Measurements from ENCODE around the gene RASSF3. TPM values are rescaled to one million over a fixed set of nuclear protein-coding genes. Genes with fewer than 3 reads are reported as not detected.
A peak's percentile ranks its signal among the peaks of the same experiment; 100 is the strongest.

Gene RASSF3
- total and polyA plus RNA-seq, 9 donors: 32.5 to 69.1 (median 59.8) TPM

GRCh38 chr12:64587447-64587846 lies 22.8 kb upstream of the RASSF3 start:
- Histone ChIP-seq H3K4me3 (ENCODE audit: low read length) (no peak overlapping the region), H3K27ac (ENCODE audit: low read length) (no peak overlapping the region), H3K36me3 (ENCODE audit: control insufficient read depth, insufficient read depth, low read length) (no peaks in the 10 kb centered on the region), H3K27me3 (ENCODE audit: control insufficient read depth, insufficient read depth, low read length) (no peaks in the 10 kb centered on the region), H3K4me1 (ENCODE audit: control insufficient read depth, insufficient read depth, low read length) (peaks cover 11% of the 10 kb centered on the region), H3K9me3 (replicated peaks; ENCODE audit: control insufficient read depth, low read depth, low read length) (no peaks in the 10 kb centered on the region)
- WGBS (ENCODE audit: insufficient coverage): 46% methylated on average over 3 of the region's 5 CpGs
- DNase-seq: no peak

DNA sequence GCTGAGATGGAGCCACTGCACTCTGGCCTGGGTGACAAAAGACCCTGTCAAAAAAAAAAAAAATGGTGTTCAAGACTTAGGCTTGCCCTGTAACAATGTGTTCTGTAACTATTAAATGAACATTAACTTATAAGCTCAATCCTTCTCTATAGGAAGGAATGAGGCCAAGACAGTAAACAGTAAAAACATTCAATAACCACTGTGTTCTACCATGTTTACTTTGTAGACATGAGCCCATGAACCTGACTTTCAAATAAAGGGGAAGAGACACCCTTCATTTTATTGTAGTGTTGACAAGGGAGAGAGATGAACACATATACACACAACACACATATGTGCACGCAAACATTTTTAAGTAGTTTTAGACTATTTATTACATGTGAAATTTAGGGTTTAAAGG lies 20.1 kb upstream of the RASSF3 start:
- DNase-seq: no peak
- no peaks in the 10 kb centered on the region for H3K36me3 ChIP-seq (ENCODE audit: control insufficient read depth, insufficient read depth, low read length)
- H3K27me3 ChIP-seq (ENCODE audit: control insufficient read depth, insufficient read depth, low read length): no peaks in the 10 kb centered on the region
- no CpG with 5 or more reads among the region's 1 CpG for WGBS (ENCODE audit: insufficient coverage)
- no peaks in the 10 kb centered on the region for H3K4me1 ChIP-seq (ENCODE audit: control insufficient read depth, insufficient read depth, low read length)
- no peaks in the 10 kb centered on the region for H3K9me3 ChIP-seq (replicated peaks; ENCODE audit: control insufficient read depth, low read depth, low read length)
- H3K27ac ChIP-seq (ENCODE audit: low read length): no peak overlapping the region
- H3K4me3 ChIP-seq (ENCODE audit: low read length): no peak overlapping the region

- H3K36me3 ChIP-seq (ENCODE audit: control insufficient read depth, insufficient read depth, low read length): no peaks in the 10 kb centered on the region
- 88% methylated on average over 2 of the region's 6 CpGs for WGBS (ENCODE audit: insufficient coverage)
- H3K4me1 ChIP-seq (ENCODE audit: control insufficient read depth, insufficient read depth, low read length): no peaks in the 10 kb centered on the region
- no peaks in the 10 kb centered on the region for H3K27me3 ChIP-seq (ENCODE audit: control insufficient read depth, insufficient read depth, low read length)
- no peak overlapping the region for H3K27ac ChIP-seq (ENCODE audit: low read length)
- H3K4me3 ChIP-seq (ENCODE audit: low read length): no peak overlapping the region
- H3K9me3 ChIP-seq (replicated peaks; ENCODE audit: control insufficient read depth, low read depth, low read length): no peaks in the 10 kb centered on the region
- no peak for DNase-seq
Observed at GRCh38 chr12:64595863-64596793, 14.2 kb upstream of the RASSF3 start.

GRCh38 chr12:64598831-64599230 lies 11.5 kb upstream of the RASSF3 start:
- Histone ChIP-seq H3K4me1 (ENCODE audit: control insufficient read depth, insufficient read depth, low read length) (no peaks in the 10 kb centered on the region), H3K4me3 (ENCODE audit: low read length) (no peak overlapping the region), H3K9me3 (replicated peaks; ENCODE audit: control insufficient read depth, low read depth, low read length) (no peaks in the 10 kb centered on the region), H3K36me3 (ENCODE audit: control insufficient read depth, insufficient read depth, low read length) (no peaks in the 10 kb centered on the region), H3K27ac (ENCODE audit: low read length) (no peak overlapping the region), H3K27me3 (ENCODE audit: control insufficient read depth, insufficient read depth, low read length) (no peaks in the 10 kb centered on the region)
- 87% methylated on average over 3 of the region's 4 CpGs for WGBS (ENCODE audit: insufficient coverage)
- no peak for DNase-seq

DNA sequence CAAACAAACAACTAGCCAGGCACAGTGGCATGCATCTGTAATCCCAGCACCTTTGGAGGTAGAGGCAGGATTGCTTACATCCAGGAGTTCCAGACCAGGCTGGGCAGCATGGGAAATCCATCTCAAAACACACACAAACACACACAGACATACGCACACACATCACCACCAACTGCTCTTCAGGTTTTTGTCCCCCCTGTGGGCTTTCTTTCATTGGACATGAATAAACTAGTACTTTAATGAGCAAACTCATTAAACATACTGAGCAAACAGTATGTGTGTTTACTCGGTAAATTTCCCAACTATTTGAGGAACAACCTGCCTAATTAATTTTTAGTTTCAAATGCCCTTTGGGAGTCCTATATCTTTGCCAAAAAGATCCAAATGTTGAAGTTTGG lies 10.1 kb upstream of the RASSF3 start:
- no peaks in the 10 kb centered on the region for H3K9me3 ChIP-seq (replicated peaks; ENCODE audit: control insufficient read depth, low read depth, low read length)
- H3K27me3 ChIP-seq (ENCODE audit: control insufficient read depth, insufficient read depth, low read length): no peaks in the 10 kb centered on the region
- WGBS (ENCODE audit: insufficient coverage): no CpG with 5 or more reads among the region's 2 CpGs
- H3K4me1 ChIP-seq (ENCODE audit: control insufficient read depth, insufficient read depth, low read length): no peaks in the 10 kb centered on the region
- H3K27ac ChIP-seq (ENCODE audit: low read length): no peak overlapping the region
- H3K4me3 ChIP-seq (ENCODE audit: low read length): no peak overlapping the region
- no peaks in the 10 kb centered on the region for H3K36me3 ChIP-seq (ENCODE audit: control insufficient read depth, insufficient read depth, low read length)
- no peak for DNase-seq

DNA sequence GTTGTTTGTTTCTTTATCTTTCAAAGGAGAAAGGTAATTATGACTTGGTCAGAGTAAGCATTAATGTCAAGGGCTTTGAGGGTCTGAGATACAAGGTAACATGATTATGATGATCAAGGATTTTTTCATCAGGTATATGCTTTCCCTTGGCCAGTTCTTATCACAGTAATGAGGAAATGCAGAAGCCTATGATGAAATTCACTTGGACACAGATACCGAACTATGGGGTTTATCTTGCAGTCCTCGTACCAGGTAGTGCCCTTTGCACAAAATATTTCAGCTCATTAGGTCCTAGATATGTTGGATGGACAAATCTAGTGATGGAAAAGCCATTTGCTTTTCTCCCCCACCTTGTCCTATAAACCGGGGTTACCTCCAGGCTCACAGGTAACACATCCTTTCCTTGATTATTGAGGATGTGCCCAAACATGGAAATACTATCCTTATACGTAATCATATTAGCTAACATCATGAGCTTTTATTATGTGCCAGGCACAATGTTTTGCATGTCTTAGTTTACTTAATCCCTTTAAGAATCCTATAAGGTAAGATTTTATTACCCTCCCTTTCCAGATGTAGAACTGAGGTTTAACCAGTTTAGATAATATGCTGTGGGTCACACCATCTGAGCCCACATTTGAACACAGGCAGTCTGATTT lies 7.0 kb upstream of the RASSF3 start:
- no peaks in the 10 kb centered on the region for H3K4me1 ChIP-seq (ENCODE audit: control insufficient read depth, insufficient read depth, low read length)
- no peak for DNase-seq
- 100% methylated on average over 1 of the region's 4 CpGs for WGBS (ENCODE audit: insufficient coverage)

DNA sequence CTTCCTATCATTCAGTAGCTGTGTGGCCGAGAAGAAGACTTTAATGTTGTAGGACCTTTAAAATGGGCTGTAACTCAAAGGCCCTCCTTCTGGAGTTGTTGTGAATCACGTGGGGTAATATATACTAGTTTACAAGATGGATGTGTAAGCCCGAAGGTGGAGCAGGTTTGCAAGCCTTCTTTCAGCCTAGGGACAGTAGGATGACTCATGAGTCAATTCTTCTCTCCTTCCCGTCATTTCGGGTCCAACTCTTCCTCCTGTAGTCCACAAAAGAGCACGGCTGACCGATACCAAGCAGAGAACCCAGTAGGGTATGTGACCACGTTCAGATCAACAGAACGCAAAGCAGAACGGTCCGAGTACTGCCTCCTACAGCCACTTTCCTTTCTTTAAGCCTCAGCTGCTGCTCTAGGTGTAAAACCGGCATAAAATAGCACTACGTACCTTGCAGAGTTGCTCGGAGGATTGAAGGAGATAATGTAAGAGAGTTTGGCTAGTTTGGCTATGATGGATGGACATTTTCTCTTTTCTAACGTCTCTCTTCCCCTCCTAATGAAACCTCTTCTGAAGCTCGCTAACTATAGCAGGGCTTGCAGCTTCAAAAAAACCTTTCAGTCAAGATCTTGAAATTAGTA lies 1.3 kb upstream of the RASSF3 start:
- Histone ChIP-seq H3K36me3 (ENCODE audit: control insufficient read depth, insufficient read depth, low read length) (no peaks in the 10 kb centered on the region), H3K9me3 (replicated peaks; ENCODE audit: control insufficient read depth, low read depth, low read length) (no peaks in the 10 kb centered on the region), H3K4me1 (ENCODE audit: control insufficient read depth, insufficient read depth, low read length) (peaks cover 11% of the 10 kb centered on the region), H3K27ac (ENCODE audit: low read length) (peak overlapping the region; percentile 92), H3K27me3 (ENCODE audit: control insufficient read depth, insufficient read depth, low read length) (no peaks in the 10 kb centered on the region), H3K4me3 (ENCODE audit: low read length) (peak overlapping the region; percentile 50)
- 6% methylated on average over 6 of the region's 16 CpGs for WGBS (ENCODE audit: insufficient coverage)
- peak; percentile 44 for DNase-seq

More for the DNA sequence above, 7.0 kb upstream of the RASSF3 start:
- no peaks in the 10 kb centered on the region for H3K36me3 ChIP-seq (ENCODE audit: control insufficient read depth, insufficient read depth, low read length)
- no peak overlapping the region for H3K27ac ChIP-seq (ENCODE audit: low read length)
- H3K9me3 ChIP-seq (replicated peaks; ENCODE audit: control insufficient read depth, low read depth, low read length): no peaks in the 10 kb centered on the region
- H3K27me3 ChIP-seq (ENCODE audit: control insufficient read depth, insufficient read depth, low read length): no peaks in the 10 kb centered on the region
- no peak overlapping the region for H3K4me3 ChIP-seq (ENCODE audit: low read length)

GRCh38 chr12:64609536-64610078 lies 688 bp upstream of the RASSF3 start:
- Histone ChIP-seq H3K4me3 (ENCODE audit: low read length) (peak overlapping the region; percentile 50), H3K27me3 (ENCODE audit: control insufficient read depth, insufficient read depth, low read length) (no peaks in the 10 kb centered on the region), H3K27ac (ENCODE audit: low read length) (peak overlapping the region; percentile 92), H3K36me3 (ENCODE audit: control insufficient read depth, insufficient read depth, low read length) (no peaks in the 10 kb centered on the region), H3K9me3 (replicated peaks; ENCODE audit: control insufficient read depth, low read depth, low read length) (no peaks in the 10 kb centered on the region), H3K4me1 (ENCODE audit: control insufficient read depth, insufficient read depth, low read length) (peaks cover 11% of the 10 kb centered on the region)
- 0% methylated on average over 1 of the region's 15 CpGs for WGBS (ENCODE audit: insufficient coverage)
- DNase-seq: no peak

GRCh38 chr12:64610660-64611340 lies 505 bp downstream of the RASSF3 start:
- H3K36me3 ChIP-seq (ENCODE audit: control insufficient read depth, insufficient read depth, low read length): no peaks in the 10 kb centered on the region
- DNase-seq: peak; percentile 72
- under 1% methylated on average over 51 of the region's 60 CpGs for WGBS (ENCODE audit: insufficient coverage)
- no peaks in the 10 kb centered on the region for H3K27me3 ChIP-seq (ENCODE audit: control insufficient read depth, insufficient read depth, low read length)
- H3K4me3 ChIP-seq (ENCODE audit: low read length): peak overlapping the region; percentile 87
- peak overlapping the region; percentile 87 for H3K27ac ChIP-seq (ENCODE audit: low read length)
- no peaks in the 10 kb centered on the region for H3K9me3 ChIP-seq (replicated peaks; ENCODE audit: control insufficient read depth, low read depth, low read length)
- peaks cover 11% of the 10 kb centered on the region for H3K4me1 ChIP-seq (ENCODE audit: control insufficient read depth, insufficient read depth, low read length)
